AG09309 (cell line): ENCODE measurements around the gene EHMT1.

Experiments
- DNase-seq: peaks from one replicate; pipeline ENCODE4 v3.0.0-alpha.2; 2010; ENCODE audit warnings: low read depth
- H3K4me3 ChIP-seq: 2 replicates; pipeline ENCODE4 v1.5.1; 2011; ENCODE audit warnings: mild to moderate bottlenecking, low read depth, low read length, moderate library complexity; ENCODE audit not compliant: control insufficient read depth
- TF ChIP-seq, protein P1 (sequence below): IDR thresholded peaks from 2 replicates; pipeline ENCODE4 v1.5.1; 2011; ENCODE audit warnings: mild to moderate bottlenecking, low read depth, low read length, inconsistent platforms; ENCODE audit not compliant: insufficient read depth, control insufficient read depth; ENCODE audit errors: missing control alignments

Gene EHMT1

DNA sequence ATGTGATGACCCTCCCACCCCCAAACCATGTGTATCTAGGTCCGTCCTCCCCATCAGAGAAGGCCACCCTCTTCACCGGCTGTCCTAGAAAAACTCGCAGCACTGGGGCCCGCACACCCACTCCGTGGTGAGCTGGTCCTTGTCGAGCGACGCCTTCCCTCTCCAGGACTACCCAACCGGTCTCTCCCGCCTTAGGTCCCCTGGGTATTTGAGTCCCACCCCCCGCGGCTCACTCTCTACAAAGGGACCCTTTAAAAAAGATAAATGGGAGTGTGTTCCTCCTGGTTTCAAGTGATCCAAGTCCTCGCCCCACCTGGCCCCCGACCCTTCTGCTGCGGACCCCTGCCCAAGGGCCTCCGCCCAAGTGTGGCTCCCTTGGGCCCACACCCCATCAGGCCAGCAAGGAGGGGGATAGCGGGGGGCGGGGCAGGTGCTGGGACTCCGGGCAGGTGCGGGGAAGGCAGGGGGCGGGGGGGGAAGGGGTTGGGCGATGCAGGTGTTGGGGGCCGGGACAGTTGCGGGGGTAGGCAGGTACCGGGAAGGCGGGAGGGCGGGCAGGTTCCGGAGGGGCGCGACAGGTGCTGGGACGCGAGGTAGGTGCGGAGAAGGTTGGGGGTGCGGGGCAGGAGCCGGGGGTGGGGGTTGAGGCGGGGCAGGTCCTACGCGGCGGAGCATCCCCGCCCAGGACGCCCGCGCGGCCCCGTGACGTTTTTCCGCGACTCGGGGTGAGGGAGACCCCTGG is 14.3 kb upstream of the EHMT1 start:
- DNase-seq, result no peak
- H3K4me3 ChIP-seq, result peak overlapping the region; percentile 58
- TF ChIP-seq, protein P1, sequence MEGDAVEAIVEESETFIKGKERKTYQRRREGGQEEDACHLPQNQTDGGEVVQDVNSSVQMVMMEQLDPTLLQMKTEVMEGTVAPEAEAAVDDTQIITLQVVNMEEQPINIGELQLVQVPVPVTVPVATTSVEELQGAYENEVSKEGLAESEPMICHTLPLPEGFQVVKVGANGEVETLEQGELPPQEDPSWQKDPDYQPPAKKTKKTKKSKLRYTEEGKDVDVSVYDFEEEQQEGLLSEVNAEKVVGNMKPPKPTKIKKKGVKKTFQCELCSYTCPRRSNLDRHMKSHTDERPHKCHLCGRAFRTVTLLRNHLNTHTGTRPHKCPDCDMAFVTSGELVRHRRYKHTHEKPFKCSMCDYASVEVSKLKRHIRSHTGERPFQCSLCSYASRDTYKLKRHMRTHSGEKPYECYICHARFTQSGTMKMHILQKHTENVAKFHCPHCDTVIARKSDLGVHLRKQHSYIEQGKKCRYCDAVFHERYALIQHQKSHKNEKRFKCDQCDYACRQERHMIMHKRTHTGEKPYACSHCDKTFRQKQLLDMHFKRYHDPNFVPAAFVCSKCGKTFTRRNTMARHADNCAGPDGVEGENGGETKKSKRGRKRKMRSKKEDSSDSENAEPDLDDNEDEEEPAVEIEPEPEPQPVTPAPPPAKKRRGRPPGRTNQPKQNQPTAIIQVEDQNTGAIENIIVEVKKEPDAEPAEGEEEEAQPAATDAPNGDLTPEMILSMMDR, result no peak

DNA sequence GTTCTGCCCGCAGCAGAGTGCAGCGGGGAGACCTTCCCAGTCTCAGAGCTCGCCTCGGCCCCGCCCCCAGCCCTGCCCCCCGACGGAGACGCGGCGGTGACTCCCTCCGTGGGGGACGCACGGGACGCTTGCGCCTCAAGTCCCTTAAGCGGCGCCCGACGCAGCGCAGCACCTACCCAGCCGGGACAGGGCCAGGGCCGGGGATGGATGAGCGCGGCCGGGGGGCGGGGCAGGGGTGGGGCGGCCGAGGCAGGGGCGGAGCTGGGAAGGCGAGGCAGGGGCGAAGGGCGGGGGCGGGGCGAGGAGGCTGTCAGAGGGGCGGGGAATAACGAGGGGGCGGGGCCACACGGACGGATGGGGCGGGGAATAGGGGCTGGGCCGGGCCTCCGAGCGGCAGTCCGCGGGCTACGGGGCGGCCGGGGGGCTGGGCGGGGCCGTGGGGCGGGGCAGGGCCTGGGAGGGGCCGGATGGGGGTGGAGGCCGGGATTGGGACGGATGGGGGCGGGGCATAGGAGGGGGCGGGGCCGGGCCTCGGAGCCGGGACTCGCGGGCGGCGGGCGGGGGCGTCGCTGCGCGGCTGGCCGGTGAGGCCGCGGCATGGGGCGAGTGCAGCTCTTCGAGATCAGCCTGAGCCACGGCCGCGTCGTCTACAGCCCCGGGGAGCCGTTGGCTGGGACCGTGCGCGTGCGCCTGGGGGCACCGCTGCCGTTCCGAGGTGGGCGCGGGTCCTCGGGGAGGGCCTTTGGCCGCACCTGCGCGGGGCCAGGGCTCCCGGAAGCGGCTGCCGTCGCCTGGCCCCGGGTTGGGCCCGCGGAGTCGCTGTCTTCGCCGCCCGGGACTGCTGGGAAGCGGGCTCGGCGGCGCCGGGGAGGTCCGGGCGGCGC is 13.4 kb upstream of the EHMT1 start, which contains the start of gene ARRDC1:
ARRDC1 (plus strand) TSS at position 566 of the 884 bp plus-strand sequence; CDS start at position 598, 32 bp downstream.
- DNase-seq, result peak; percentile 21
- peak within 1 kb of the TSS; percentile 58 for H3K4me3 ChIP-seq
- TF ChIP-seq, protein P1, result no peak

DNA sequence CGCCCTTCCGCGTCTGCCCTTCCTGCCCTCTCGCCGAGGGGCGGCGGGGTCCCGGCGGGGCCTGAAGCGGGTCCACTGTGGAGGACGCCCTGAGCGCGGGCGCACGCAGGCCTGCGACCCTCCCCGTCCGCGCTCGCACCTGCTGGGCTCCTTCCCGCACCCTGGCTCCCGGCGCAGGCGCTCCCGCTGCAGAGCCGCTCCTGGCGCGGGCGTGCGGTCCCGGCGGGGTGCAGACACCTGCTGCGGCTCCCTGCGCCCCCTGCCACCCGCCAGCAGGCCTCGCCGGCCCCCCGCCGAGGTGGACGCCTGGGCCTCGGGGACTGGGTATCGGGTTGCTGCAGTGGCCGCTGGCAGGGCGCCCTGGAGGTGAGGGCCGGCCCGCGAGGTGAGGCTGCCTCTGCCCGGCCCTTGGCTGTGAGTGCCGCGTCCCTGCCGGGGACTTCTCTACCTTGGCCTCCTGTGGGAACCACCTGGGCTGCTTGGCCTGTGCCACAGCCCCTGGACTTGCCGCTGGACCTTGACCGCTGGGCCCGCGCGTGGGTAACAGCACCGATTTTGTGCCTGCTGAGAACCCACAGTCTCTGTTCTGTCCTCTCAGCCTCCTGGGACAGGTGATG is 12.7 kb upstream of the EHMT1 start:
- TF ChIP-seq, protein P1, result no peak
- H3K4me3 ChIP-seq, result peak overlapping the region; percentile 52
- no peak for DNase-seq

DNA sequence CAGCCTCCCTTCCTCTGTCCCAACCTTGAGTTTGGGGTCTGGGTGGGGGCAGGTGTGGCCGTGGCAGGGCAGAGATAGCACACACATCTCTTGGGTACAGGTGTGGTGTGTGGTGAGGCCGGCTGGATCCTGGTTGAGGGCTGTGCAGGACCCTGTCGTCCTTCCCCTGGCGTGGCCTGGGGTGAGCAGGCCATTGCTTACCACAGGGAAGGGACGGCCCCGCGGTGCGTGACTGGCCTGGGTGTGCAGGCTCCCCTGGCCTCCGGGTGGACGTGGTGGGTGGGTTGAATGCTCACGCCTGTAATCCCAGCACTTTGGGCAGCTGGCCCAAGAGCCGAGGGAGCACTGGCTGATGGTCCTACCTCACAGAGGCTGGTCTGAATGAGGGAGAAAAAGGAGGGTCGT is 12.1 kb upstream of the EHMT1 start:
- TF ChIP-seq, protein P1, result no peak
- peak overlapping the region; percentile 52 for H3K4me3 ChIP-seq
- DNase-seq, result no peak

DNA sequence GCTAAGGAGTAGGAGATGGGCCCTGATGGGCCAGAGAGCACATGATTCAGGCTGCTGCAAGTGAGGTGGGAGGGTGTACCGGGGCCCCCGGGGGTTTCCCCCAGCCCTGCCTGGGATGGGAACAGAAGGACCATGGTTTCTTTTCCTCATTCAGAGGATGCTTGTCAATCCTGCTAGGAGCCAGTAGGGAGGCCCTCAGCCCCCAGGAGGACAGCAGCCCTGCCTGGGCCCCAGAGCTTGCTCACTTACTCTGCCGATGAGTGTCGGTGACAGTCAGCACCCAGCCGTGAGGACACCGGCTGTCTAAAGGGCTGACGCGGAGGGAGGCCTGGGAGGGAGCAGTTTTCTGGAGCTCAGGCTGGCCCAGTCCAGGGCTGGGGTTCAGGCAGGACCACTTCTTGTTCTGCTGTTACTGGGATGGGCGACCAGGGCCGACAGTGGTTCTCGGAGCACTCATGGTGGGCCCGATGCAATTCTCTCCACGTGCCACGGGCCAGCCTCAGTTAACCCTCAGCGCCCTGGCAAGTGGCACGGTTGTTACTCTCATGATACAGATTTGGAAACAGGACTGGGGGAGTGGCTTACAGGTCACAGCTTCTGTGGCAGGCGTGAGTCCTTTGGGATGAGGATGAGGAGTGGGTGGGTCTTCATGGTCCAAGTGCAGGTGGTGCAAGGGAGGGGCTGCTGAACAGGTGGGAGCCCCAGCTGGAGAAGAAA is 11.5 kb upstream of the EHMT1 start:
- no peak for DNase-seq

More for the DNA sequence above, 11.5 kb upstream of the EHMT1 start:
- H3K4me3 ChIP-seq, result no peak overlapping the region; the same call in none of the 2 replicates
- TF ChIP-seq, protein P1, result no peak
